ENCODE results near the gene MCTP1.

- no peak for TF ChIP-seq CTCF (optimal IDR thresholded peaks at IDR 0.05 in 1 of 3, IDR thresholded peaks at IDR 0.05 in 1 of 3, conservative IDR thresholded peaks at IDR 0.05 in 1 of 3; ENCODE audit: extremely low read depth in 1 of 3, insufficient read depth in 2 of 3, low read length in 3 of 3)
- no peak for TF ChIP-seq EZH2 (IDR thresholded peaks at IDR 0.05; ENCODE audit: low read length)
Observed at GRCh38 chr5:94682814-94683520, 601.9 kb downstream of the MCTP1 start.
